ENCODE data around the gene EPHA2. TPM values are rescaled to one million over a fixed set of nuclear protein-coding genes. Genes with fewer than 3 reads are reported as not detected.
"Not testable (repeated sequence)": the region's sequence is repeated elsewhere in the genome, so short reads cannot be mapped to it uniquely, and the experiment has no call there.

The EPHA2 gene
- total RNA-seq, 2 experiments from 2014 or later = 0.08 TPM; not detected in 1

DNA sequence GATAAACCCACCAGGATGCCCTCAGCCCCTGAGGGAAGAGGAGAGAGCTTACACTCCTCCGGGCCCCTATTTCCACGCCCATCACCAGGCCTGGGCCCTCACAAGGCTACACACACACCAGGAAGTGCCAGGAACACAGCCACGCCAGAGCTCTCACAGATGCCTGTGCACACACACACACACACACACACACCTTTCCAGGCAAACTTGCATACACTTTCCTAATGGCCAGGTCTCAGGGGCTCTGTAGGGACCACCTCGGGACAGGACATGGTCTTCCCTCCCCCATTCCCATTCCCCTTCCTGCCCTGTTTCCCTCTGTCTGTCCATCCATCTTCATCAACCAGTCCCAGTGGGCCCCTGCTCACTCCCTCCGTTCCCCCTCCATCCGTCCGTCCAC lies 9.7 kb upstream of the EPHA2 start:
- H3K9me3 Mint-ChIP-seq = no peaks in the 10 kb centered on the region
- H3K36me3 Mint-ChIP-seq = no peaks in the 10 kb centered on the region
- no peak for DNase-seq
- H3K4me3 Mint-ChIP-seq = no peak overlapping the region
- no peak overlapping the region for H3K27ac Mint-ChIP-seq
- peaks cover 27% of the 10 kb centered on the region for H3K27me3 Mint-ChIP-seq
- peaks cover 47% of the 10 kb centered on the region for H3K4me1 Mint-ChIP-seq

DNA sequence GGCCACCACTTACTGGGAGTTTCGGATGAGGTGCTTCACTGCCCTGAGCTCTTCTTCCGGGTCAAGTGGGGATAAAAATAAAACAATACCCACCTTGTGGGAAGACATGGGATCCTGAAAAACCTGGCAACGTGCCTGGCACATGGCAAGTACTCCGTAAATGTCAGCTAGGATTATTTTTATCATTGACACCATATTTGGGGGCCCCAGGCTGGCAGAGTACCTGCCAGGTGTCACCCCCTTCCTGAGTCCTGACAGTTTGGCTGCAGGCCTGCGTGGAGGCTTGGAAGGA lies 9.2 kb upstream of the EPHA2 start:
- H3K27ac Mint-ChIP-seq = no peak overlapping the region
- no peak for DNase-seq
- no peaks in the 10 kb centered on the region for H3K36me3 Mint-ChIP-seq
- H3K4me3 Mint-ChIP-seq = no peak overlapping the region
- H3K9me3 Mint-ChIP-seq = no peaks in the 10 kb centered on the region
- H3K4me1 Mint-ChIP-seq = peaks cover 47% of the 10 kb centered on the region
- H3K27me3 Mint-ChIP-seq = peaks cover 27% of the 10 kb centered on the region

DNA sequence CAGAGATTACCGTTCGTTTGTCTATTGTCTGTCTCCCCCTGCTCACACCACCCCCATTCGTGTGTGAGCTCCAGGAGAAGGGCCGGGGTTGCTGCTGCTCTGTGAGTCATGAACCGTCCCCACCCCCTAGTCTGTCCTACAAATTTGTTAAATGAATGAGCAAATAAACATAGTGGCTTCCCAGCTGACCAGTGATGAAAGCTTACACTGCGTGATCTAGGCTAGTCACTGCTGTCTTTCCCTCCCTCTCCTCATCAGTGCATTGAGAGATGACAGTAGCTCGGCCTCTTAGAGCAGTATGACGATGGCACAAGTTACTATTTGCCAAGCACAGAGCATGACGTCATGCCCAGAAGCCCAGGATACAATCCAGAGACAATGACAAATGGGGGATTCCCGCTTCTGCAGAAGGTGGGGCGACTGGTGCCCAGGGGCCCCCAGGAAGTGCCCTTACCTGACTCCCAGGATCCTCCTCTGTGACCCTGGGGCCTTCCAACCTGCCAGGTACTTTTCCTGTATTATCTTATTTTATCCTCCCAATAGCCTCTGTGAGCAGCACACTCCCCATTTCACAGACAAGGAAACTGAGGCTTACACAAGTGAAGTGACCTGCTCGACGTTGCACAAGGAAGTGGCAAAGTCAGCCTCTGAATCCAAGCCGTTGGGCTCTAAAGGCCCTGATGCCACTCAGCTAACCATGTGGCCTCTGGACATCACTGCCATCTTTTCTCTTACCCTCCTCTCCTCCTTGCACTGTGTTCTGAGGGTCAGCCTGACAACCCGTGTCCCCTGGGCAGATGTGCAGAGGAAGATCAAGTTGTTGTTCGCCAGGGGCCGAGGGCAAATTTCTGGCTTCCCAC lies 8.6 kb upstream of the EPHA2 start:
- H3K36me3 Mint-ChIP-seq = no peaks in the 10 kb centered on the region
- peaks cover 23% of the 10 kb centered on the region for H3K27me3 Mint-ChIP-seq
- H3K9me3 Mint-ChIP-seq = no peaks in the 10 kb centered on the region
- DNase-seq = peak; percentile 28
- peak overlapping the region; percentile 55 for H3K27ac Mint-ChIP-seq
- peak overlapping the region; percentile 35 for H3K4me3 Mint-ChIP-seq
- peaks cover 47% of the 10 kb centered on the region for H3K4me1 Mint-ChIP-seq

DNA sequence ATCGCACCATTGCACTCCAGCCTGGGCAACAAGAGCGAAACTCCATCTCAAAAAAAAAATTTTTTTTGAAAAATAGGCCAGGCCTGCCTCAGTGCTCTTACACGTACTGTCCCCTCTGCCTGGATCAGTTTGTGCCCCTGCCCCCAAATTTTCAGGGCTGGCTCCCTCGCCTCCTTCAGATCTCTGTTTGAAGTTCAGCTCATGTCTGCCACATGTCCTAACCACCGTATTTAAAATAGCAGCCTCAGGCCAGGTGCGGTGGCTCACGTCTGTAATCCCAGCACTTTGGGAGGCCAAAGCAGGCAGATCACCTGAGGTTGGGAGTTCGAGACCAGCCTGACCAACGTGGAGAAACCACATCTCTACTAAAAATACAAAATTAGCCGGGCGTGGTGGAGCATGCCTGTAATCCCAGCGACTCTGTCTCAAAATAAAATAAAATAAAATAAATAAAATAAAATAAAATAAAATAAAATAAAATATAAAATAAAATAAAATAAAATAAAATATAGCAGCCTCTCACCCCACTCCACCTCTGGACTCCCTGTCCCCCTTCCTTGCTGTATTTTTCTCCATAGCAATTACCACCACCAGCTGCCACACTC lies 7.8 kb upstream of the EPHA2 start:
- H3K36me3 Mint-ChIP-seq, H3K9me3 Mint-ChIP-seq, DNase-seq: not testable (repeated sequence)
- peak overlapping the region; percentile 55 for H3K27ac Mint-ChIP-seq
- H3K4me1 Mint-ChIP-seq = peaks cover 44% of the 10 kb centered on the region
- peak overlapping the region; percentile 35 for H3K4me3 Mint-ChIP-seq
- H3K27me3 Mint-ChIP-seq = peaks cover 19% of the 10 kb centered on the region

DNA sequence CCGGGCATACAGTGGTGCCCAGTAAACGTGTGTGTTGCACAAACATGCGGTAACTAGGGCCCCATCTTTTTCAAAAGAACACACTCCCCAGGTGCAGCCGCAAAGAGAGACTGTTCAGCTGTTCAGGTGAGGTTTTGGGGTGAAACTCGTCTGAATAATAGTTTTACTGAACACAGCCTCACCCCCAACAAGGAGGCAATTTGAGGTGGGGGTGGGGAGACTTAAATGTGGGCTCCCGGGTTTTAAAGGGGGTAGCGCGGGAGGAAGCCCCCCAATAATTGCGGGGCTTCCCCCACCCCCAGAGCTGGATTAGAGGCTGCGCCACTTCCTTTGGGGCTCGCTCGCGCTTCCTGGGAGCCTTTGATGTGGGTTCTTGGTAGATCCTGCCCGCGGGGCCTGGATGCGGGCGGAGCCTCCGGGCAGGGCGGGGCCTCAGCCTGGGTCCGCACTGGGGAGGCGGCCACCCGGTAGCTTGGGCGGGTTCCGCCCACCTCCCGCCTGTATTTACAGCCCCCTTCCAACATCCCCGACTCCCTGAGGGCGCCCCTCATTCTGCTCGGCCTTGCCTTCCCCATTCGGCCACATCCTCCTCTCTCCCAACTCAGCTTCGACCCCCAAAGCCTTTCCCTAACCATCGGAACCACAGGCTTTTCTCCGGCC lies 6.4 kb upstream of the EPHA2 start:
- Mint-ChIP-seq H3K4me1 (peaks cover 48% of the 10 kb centered on the region), H3K4me3 (peak overlapping the region; percentile 63), H3K27me3 (peaks cover 12% of the 10 kb centered on the region), H3K27ac (peak overlapping the region; percentile 21), H3K36me3 (no peaks in the 10 kb centered on the region), H3K9me3 (no peaks in the 10 kb centered on the region)
- DNase-seq = peak; percentile 62

DNA sequence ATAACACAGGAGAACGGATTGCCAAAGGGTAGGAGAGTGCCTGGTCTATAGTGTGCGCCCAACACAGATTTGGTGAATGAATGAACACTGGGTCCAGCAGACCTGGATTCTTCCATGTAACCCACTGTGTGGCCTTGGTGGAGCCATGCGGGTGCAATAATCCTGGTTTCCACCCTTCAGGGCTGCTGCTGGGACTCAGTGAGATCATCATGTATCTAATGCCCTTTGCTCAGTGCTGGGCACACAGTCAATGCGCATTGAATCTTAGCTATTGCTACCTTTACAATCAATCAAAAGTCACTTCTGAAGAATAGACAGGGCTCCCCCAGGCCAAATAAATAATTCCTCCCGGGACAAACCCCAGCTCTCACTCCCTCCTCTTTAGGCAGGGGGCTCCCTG lies 5.8 kb upstream of the EPHA2 start:
- Mint-ChIP-seq H3K4me3 (peak overlapping the region; percentile 44), H3K27ac (peak overlapping the region; percentile 21), H3K9me3 (no peaks in the 10 kb centered on the region), H3K4me1 (peaks cover 51% of the 10 kb centered on the region), H3K36me3 (no peaks in the 10 kb centered on the region), H3K27me3 (peaks cover 12% of the 10 kb centered on the region)
- DNase-seq = no peak

DNA sequence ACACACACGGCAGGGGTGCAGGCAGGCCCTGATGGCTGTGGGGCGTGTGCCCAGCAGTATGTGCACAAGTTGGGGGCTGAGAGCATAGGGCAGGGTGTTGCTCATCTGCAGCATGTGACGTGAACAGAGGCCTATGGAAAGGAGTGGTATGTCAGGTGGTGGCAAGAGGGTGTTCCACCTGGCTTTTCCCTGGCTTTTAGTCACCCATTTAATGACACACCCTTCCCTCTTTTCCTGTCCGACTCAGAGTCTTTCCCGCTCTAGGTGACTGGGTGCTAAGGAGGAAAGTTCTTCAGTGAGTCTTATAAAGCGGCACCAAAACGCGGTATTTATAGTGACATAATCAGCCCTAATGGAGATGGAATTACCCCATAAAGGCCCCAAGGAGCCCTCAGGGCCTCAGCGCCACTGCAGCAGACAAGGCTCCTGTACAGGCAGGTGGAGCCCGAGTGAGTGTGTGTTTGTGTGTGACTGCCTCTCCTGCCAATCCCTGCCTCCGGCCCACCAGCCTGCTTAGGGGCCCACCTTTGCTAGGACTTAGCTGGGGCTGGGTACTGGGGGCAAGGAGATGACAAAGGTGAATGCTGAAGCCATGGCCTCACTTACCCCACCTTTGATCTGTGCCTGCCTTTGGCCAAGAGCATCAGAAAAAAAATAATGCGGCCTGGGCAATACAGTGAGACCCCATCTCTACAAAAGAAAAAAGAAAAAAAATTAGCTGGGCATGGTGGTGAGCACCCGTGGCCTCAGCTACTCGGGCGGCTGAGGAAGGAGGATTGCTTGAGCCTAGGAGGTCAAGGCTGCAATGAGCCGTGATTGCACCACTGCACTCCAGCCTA lies 3.3 kb upstream of the EPHA2 start:
- H3K4me3 Mint-ChIP-seq = no peak overlapping the region
- no peaks in the 10 kb centered on the region for H3K36me3 Mint-ChIP-seq
- no peaks in the 10 kb centered on the region for H3K9me3 Mint-ChIP-seq
- peaks cover 42% of the 10 kb centered on the region for H3K4me1 Mint-ChIP-seq
- DNase-seq = no peak
- H3K27ac Mint-ChIP-seq = no peak overlapping the region
- peaks cover 20% of the 10 kb centered on the region for H3K27me3 Mint-ChIP-seq

DNA sequence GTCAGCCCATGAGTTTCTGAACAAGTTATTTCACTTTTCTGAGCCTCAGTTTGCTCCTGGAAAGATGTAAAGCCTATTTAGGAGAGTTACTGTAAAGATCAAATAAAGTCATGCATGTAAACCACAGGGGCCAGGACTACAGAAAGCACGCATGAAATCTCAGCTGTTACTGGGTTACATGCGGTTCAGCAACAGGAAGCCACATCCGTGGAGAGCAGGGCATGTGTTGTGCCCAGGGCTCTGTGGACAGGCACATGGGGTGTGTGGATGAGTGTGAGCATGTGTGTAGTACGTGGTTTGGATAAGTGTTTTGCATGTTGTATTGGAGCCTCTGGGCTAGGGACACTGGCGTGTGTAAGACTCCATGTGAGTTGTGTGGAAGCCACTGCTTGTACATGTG lies 2.2 kb upstream of the EPHA2 start:
- Mint-ChIP-seq H3K4me3 (no peak overlapping the region), H3K9me3 (no peaks in the 10 kb centered on the region), H3K4me1 (peaks cover 37% of the 10 kb centered on the region), H3K27me3 (peaks cover 28% of the 10 kb centered on the region), H3K36me3 (no peaks in the 10 kb centered on the region), H3K27ac (no peak overlapping the region)
- no peak for DNase-seq

DNA sequence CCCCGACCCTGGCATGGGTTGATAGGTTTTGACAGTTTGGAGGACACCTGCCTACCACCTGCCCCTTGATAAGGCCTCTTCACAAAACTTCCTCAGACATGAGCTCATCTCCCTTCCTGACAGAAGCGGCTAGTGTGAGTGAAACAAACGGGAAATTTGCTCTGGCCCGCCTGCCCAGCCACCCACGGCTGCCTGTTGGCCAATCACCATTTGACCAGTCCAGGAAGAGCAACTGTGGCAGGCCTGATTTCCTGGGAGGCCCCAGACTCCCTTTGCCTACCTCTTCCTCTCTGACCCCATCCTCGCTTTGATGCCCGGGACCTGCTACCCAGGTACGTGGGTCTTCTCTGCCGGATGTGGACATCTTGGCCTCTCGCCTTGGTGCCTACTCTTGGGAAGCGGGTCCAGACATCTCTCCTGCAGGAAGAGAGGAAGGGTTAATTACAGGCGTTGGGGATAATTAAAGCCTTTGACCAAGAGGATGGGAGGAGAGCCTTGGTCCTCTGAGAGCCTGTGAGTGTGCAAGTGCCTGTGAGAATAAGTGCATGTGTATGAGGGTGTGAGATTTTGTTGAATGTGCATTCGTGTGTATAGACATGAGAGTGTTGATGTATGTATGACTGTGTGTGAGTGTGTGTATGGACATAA lies 1.1 kb upstream of the EPHA2 start:
- Mint-ChIP-seq H3K27ac (no peak overlapping the region), H3K4me1 (peaks cover 30% of the 10 kb centered on the region), H3K9me3 (no peaks in the 10 kb centered on the region), H3K27me3 (peaks cover 32% of the 10 kb centered on the region), H3K4me3 (no peak overlapping the region), H3K36me3 (no peaks in the 10 kb centered on the region)
- no peak for DNase-seq

DNA sequence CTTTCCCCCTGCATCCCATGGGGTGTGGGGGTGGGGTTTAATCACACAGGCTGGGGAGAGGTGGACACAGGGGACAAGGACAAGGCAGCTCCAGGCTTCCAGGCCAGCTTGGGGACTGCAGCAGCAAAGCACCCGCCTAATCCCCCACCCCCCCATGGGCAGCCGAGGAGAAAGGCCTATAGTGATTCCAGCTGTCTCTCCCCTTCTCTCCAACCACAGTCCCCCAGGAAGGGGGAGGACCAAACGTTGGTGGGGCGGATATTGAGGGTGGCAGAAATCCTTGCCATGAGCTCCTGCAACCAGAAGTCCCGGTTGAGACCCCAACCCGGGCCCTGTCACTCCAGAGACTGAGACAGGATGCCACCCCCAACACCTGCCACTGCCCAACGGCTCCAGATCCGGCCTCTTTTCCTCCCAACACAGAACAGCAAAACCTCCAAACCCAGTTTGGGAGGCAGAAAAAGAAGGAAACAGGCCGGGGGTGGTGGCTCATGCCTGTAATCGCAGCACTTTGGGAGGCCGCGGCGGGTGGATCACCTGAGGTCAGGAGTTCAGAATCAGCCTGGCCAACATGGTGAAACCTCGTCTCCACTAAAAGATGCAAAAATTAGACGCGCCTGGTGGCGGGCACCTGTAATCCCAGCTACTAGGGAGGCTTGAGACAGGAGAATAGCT lies 1.7 kb downstream of the EPHA2 start:
- DNase-seq = no peak
- Mint-ChIP-seq H3K27ac (no peak overlapping the region), H3K27me3 (peaks cover 44% of the 10 kb centered on the region), H3K9me3 (no peaks in the 10 kb centered on the region), H3K4me1 (peaks cover 22% of the 10 kb centered on the region), H3K36me3 (no peaks in the 10 kb centered on the region), H3K4me3 (peak overlapping the region; percentile 19)

DNA sequence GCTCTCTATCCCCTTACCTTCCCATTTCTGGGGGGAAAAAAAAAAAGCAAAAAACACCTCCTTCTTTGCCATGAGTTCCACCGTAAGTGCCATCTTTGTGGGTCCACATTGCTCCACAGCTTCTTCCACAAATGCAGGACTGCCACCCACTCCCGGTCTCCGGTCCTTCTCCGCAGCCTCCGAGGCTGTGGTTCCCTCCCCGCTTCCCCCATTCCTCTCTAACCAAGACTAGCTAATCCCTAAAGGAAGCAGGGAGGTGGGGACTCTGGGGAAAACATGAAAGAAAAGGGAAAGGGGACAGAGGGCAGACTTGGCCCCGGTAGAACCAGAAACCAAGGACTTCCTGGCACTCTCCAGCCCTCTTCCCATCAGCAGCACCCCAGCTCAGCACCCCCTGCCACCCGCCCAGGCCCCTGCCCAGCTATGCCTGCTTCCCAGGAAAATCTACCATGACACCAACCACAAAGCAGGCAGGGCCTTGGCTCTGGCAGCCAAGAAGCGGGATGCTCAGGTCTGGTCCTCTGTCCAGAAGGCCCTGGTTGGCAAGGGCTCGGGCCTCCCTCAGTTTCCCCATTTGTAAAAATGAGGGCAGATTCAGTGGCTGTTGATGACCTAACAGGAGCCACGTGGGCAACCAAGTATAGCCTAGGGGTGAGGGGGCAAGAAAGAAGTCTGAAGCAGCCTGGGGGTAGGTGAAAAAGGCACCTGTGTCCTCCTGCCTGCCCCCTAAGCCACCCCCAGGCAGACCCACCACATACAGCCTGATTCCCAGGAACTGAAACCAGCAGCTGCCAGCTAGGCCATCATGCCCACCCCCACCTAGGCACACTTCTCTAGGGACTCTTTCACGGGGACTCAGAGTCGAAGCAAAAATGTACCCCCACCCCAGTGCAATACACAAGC lies 2.5 kb downstream of the EPHA2 start:
- peaks cover 44% of the 10 kb centered on the region for H3K27me3 Mint-ChIP-seq
- no peak overlapping the region for H3K4me3 Mint-ChIP-seq
- no peak overlapping the region for H3K27ac Mint-ChIP-seq
- no peaks in the 10 kb centered on the region for H3K9me3 Mint-ChIP-seq
- H3K4me1 Mint-ChIP-seq = peaks cover 17% of the 10 kb centered on the region
- no peak for DNase-seq
- no peaks in the 10 kb centered on the region for H3K36me3 Mint-ChIP-seq

DNA sequence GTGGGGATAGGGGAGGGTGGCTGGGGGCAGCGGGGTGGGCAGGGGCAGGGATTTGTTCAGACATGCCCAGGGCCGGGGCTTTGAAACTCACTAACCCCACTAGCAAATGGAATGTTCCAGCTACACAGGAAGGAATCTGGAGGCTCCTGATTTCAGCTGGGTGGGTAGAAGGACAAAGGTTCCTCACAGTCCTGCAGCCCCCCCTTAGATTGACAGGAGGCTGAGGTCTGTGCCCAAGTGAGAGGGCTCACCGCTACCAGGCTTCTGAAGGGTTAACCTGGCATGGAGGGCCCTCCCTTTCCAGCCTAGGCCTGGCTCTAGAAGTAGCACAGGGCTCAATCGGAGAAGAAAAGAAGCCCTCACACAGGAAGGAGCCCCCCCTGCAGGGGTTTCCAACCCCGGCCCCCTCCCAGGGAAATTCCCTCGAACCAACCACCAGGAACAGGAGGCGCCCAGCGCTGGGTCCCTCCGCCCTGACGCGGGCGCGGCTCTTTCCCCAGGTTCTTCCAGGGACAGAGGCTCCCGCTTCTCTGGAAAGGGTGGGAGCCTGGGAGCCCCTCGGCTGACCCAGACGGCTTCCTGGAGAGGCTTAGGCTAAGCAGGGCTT lies 3.3 kb downstream of the EPHA2 start:
- DNase-seq = no peak
- no peak overlapping the region for H3K27ac Mint-ChIP-seq
- peaks cover 10% of the 10 kb centered on the region for H3K4me1 Mint-ChIP-seq
- no peaks in the 10 kb centered on the region for H3K9me3 Mint-ChIP-seq
- no peak overlapping the region for H3K4me3 Mint-ChIP-seq
- H3K36me3 Mint-ChIP-seq = no peaks in the 10 kb centered on the region
- H3K27me3 Mint-ChIP-seq = peaks cover 46% of the 10 kb centered on the region

DNA sequence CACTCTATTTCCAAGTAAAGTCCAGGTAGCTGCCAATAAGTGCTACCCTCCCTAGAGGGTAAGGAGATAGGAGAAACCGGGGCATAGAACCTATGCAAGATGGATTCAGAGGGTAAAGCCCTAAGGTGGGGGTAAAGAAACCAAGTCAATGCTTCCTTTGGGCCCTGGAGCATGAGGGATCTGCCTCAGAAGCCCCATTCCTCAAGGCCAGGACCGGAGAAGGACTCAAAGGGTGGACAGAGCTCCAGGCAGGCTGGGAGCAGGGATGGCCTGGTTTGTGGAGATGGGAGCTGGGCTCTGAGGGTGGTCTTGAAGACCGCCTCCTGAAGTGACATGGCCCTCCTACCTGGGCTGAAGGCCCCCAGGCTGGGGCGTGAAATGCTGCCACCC lies 3.9 kb downstream of the EPHA2 start:
- H3K9me3 Mint-ChIP-seq = no peaks in the 10 kb centered on the region
- no peak overlapping the region for H3K4me3 Mint-ChIP-seq
- DNase-seq = no peak
- peaks cover 6% of the 10 kb centered on the region for H3K4me1 Mint-ChIP-seq
- H3K27me3 Mint-ChIP-seq = peaks cover 46% of the 10 kb centered on the region
- no peak overlapping the region for H3K27ac Mint-ChIP-seq
- H3K36me3 Mint-ChIP-seq = no peaks in the 10 kb centered on the region
